ENCODE results near the gene MEGF6.

MEGF6 gene

GRCh38 chr1:3642919-3643675, 31.8 kb upstream of the MEGF6 start:
- no peak for ATAC-seq
- TF ChIP-seq ZNF565 (CRISPR knock-in tag; conservative IDR thresholded peaks at IDR 0.05; ENCODE audit: low read depth), result no peak
- TF ChIP-seq OSR1 (CRISPR knock-in tag; IDR thresholded peaks at IDR 0.05), result no peak
- TF ChIP-seq CSDC2 (CRISPR knock-in tag; IDR thresholded peaks at IDR 0.05), result no peak
- TF ChIP-seq RARB (CRISPR knock-in tag; IDR thresholded peaks at IDR 0.05), result no peak
- no peak for TF ChIP-seq ISL1 (CRISPR knock-in tag; IDR thresholded peaks at IDR 0.05)
- no peak for TF ChIP-seq ARNTL (CRISPR knock-in tag; IDR thresholded peaks at IDR 0.05; ENCODE audit: borderline replicate concordance, low read depth)
- TF ChIP-seq CREB5 (CRISPR knock-in tag; IDR thresholded peaks at IDR 0.05; ENCODE audit: low read depth), result no peak
- no peak for TF ChIP-seq GLIS3 (CRISPR knock-in tag; IDR thresholded peaks at IDR 0.05)
- no peak for TF ChIP-seq ZNF8 (CRISPR knock-in tag; IDR thresholded peaks at IDR 0.05)
- no peak for TF ChIP-seq SNAI2 (CRISPR knock-in tag; IDR thresholded peaks at IDR 0.05)
- no peak for TF ChIP-seq CSRNP3 (CRISPR knock-in tag; IDR thresholded peaks at IDR 0.05)
- no peak for TF ChIP-seq PATZ1 (CRISPR knock-in tag; IDR thresholded peaks at IDR 0.05; ENCODE audit: borderline replicate concordance)
- TF ChIP-seq ESRRG (CRISPR knock-in tag; IDR thresholded peaks at IDR 0.05), result no peak
- no peak for TF ChIP-seq TCF4 (CRISPR knock-in tag; IDR thresholded peaks at IDR 0.05; ENCODE audit: borderline replicate concordance)
- no peak for TF ChIP-seq ZNF70 (CRISPR knock-in tag; IDR thresholded peaks at IDR 0.05)
- TF ChIP-seq TSHZ2 (CRISPR knock-in tag; IDR thresholded peaks at IDR 0.05), result no peak

- no peak for ATAC-seq
- no peak for TF ChIP-seq ZNF70 (CRISPR knock-in tag; IDR thresholded peaks at IDR 0.05)
Measured at GRCh38 chr1:3641816-3642215, 30.5 kb upstream of the MEGF6 start.

- no peak for ATAC-seq
- no peak for TF ChIP-seq RARB (CRISPR knock-in tag; IDR thresholded peaks at IDR 0.05)
- no peak for TF ChIP-seq ARNTL (CRISPR knock-in tag; IDR thresholded peaks at IDR 0.05; ENCODE audit: borderline replicate concordance, low read depth)
- no peak for TF ChIP-seq CSDC2 (CRISPR knock-in tag; IDR thresholded peaks at IDR 0.05)
- TF ChIP-seq ZNF8 (CRISPR knock-in tag; IDR thresholded peaks at IDR 0.05), result no peak
Measured at GRCh38 chr1:3641046-3641760, 29.9 kb upstream of the MEGF6 start.

GRCh38 chr1:3640121-3640837, 29.0 kb upstream of the MEGF6 start:
- no peak for ATAC-seq
- TF ChIP-seq ZNF565 (CRISPR knock-in tag; conservative IDR thresholded peaks at IDR 0.05; ENCODE audit: low read depth) (no peak), OSR1 (CRISPR knock-in tag; IDR thresholded peaks at IDR 0.05) (no peak), CSDC2 (CRISPR knock-in tag; IDR thresholded peaks at IDR 0.05) (no peak), ZC3H10 (CRISPR knock-in tag; IDR thresholded peaks at IDR 0.05) (no peak), ZNF8 (CRISPR knock-in tag; IDR thresholded peaks at IDR 0.05) (no peak), PATZ1 (CRISPR knock-in tag; IDR thresholded peaks at IDR 0.05; ENCODE audit: borderline replicate concordance) (no peak), ESRRG (CRISPR knock-in tag; IDR thresholded peaks at IDR 0.05) (no peak), TSHZ2 (CRISPR knock-in tag; IDR thresholded peaks at IDR 0.05) (no peak), GLIS3 (CRISPR knock-in tag; IDR thresholded peaks at IDR 0.05) (no peak), ARNTL (CRISPR knock-in tag; IDR thresholded peaks at IDR 0.05; ENCODE audit: borderline replicate concordance, low read depth) (no peak), PPARA (CRISPR knock-in tag; IDR thresholded peaks at IDR 0.05; ENCODE audit: borderline replicate concordance) (no peak), TCF4 (CRISPR knock-in tag; IDR thresholded peaks at IDR 0.05; ENCODE audit: borderline replicate concordance) (no peak)

Data from SK-N-SH treated with all-trans-retinoic acid at 6 μM for 48 hours (cell line).